HG02973 (cell line): ENCODE results near the gene RFTN1.

Source experiments
- ATAC-seq: cut with Tn5 transposase; IDR thresholded peaks from one replicate; pipeline ENCODE4 v1.9.1; 2021; ENCODE audit warnings: moderate library complexity; ENCODE audit not compliant: unreplicated experiment

The RFTN1 gene

DNA sequence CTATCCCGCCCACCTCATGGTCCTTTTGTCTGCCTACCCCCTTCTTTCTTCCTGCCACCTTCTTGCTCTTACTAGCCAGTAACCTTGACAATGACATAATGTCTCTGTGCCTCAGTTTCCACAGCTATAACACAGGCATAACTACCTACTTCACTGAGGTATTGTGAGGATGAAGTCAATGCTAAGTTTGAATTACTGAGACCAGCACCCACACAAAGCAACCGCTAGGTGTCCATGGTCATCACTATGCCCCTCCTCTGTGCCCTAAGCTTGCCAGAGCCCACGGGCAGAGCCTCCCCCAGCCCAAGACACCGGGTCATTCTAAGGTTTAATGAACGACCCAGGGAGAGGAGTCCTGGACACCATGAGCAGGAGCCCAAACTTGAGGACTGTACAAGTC, 146.9 kb downstream of the RFTN1 start:
- no peak for ATAC-seq

DNA sequence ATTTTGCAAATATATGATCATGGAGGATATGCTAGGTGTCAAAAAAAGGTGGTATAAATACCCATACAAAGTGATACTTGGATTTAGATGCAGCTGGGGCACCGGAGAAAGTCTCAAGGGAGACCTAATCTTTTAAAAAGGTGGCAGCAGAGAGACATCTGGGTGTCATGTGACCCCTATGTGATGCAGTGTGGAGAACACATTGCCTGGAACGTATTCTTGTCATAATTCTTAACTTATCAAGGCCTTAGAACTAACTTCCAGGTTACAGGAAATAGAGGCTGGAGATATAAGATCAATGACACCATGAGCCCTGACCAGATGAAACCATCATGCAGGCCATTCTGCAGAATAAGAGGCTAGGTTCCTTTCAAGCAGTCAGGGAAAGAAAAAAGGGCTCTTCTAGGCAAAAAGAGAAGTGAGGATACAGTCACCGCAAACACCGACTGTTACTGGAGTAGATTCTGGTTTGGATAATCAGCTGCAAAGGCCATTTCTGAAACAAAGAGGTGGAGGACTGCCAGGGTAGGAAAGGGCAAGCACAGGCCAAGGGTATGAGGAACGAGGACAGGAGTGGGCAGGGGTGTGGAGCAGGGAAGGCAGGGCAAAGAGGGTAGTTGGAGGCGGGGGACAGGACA, 147.9 kb downstream of the RFTN1 start:
- no peak for ATAC-seq

DNA sequence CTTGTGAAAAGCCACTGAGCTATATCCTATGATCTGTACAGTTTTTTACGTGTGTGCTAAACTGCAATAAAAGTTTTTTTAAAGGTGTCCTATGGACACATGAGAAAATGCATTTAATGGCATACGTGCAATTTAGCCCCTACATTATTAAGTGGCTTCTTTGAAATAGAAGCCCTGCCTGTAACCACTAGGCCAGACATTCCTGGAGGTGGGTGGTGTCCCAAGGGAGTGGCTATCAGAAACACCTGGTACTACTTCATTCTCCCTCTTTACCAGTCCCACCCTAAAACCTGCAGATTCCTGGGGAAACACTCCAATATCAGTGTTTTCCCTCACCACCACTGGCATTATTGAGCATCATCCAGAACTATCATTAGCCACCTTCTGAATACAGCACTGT, 148.5 kb downstream of the RFTN1 start:
- ATAC-seq: no peak

DNA sequence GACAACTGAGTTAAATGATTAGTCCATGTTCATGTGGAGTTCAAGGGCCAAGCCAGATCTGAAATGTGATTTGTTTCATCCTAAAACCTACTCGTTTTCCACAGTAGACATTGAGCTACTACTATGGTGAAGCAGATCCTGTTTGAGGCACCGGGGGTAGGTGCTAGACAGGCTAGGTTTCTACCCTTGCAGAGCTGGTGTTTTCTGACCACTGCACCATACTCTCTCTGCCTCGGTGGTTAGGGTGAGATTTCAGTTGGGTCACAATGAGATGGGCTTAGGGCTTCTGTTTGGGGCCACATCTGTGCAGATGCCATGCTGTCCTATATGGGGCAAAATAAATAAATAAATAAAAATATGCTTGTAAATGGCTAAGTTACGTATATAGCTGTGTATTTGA, 149.2 kb downstream of the RFTN1 start:
- no peak for ATAC-seq

DNA sequence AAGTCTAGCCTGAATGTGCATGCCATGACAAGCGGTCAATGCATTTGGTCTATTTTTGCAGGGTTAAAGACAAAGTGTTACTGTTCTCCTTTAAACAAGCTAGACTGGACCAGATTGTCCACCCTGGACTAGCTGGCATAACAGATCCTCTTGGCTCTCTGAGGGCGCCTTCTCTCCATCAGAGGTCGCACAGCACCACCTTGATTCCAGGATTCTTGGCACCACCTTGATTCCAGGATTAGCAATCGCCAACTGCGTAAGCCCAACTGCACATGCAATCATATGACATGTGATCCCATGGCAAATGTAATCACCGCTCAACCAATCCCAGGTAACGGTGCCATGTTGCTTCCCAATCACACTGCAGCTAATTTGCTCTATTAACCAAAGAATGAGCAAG, 149.9 kb downstream of the RFTN1 start:
- ATAC-seq: no peak

DNA sequence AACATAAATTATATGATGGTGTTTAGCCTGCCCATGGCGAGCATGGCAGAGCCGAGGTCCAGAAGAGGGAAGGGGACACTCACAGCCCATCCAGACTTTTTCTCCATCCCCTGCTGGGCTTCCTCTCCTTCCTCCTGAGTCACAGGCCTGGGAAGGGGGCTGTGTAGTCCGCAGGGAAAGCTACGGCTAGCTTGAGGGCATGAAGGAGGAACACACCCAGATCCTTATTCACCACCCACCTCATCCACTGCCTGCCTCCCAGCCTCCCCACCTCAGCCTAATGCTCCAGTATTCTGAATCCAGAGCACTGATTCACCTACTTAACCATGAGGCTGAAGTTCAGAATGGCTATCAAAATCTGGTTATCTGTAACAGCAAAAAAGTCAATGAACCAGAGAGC, 150.7 kb downstream of the RFTN1 start:
- no peak for ATAC-seq

DNA sequence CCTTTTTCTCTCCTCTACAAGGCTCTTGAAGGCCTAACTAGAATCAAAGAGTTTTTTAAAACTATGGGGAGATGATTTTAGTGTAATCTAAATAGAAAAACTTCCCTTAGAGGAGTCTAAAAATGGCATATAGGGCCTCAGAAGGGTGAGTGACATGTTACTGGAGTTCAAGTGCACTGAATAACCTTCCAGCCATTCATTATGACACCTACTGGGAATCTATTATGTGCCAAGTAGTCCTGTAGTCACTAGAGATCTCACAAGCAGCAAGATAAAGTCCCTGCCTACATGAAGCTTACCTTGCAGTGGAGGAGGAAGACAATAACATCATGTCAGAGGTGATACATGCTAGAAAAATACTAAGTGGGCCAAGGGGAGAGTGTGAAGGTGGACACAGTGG, 152.4 kb downstream of the RFTN1 start:
- no peak for ATAC-seq

DNA sequence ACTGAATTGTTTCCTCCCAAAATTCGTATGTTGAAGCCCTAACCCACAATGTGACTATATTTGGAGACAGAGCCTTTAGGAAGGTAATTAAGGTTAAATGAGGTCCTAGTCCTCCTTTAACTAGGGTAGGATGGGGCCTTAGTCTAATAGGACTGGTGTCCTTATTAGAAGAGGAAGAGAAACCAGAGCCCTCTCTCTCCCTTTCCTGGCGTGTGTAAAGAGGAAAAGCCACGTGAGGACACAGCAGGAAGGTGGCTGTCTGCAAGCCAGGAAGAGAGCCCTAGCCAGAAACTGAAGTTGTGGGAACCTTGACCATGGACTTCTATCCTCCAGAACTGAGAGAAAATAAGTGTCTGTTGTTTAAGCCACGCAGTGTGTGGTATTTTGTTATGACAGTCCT, 154.2 kb downstream of the RFTN1 start:
- no peak for ATAC-seq

DNA sequence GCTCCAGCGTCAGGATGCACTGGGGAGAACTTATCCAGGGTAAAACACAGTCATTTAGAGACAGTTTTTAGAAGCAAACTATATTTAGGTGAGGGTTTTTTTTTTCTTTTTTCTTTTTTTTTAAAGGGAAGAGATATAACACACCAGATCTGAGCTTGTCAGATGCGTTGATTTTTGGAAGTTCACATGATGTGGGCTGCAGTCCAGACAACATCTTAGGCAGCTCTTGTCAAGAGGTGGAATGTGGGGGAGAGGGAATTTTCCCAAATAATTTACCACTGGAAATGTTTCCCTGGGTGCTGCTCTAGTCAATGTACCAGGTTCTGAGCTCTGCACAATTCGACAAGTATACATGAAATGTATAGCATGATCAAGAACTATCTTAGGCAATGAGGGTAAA, 155.2 kb downstream of the RFTN1 start:
- ATAC-seq: no peak

DNA sequence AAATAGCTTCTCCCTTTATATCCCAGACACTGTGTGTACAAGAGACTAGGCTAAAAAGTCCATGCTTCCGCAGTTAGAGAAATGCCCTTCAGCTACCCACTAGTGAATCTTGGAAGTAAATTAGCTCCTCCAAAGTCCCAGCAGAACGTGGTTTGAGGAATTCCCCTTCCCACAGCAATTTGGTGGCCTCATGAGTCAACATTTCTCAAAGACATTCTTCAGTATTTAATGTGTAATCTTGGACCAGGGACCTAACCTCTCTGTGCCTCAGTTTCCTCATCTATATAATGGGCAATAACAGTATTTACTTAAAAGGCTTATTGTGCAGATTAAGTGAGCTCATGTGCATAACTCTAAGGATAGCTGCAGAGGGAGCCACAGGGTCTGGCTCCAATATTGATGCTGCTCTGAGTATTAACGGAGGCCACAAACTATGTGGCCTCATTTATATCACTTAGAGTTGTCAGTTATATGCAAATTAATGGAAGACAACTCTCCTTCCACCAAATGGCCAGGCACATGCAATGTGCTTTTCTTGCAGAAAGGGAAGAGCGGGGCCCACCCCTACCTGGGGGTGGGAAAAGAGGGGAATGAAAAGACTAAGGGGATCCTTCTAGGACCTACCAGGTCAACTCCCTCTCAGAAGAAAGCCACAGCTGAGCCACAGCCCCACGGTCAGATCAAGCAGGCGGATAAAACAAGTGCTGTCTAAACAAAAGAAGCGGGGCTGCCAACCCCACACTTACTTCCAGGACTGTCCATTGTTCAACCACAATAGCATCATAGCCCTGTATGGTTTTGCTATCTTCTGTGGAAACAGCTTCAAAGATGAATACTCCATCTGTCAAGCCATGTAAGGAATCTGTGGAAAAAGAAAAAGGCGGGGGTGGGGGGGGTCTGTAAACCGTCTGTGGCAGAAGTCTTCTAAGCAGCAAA, 156.0 kb downstream of the RFTN1 start:
- no peak for ATAC-seq

DNA sequence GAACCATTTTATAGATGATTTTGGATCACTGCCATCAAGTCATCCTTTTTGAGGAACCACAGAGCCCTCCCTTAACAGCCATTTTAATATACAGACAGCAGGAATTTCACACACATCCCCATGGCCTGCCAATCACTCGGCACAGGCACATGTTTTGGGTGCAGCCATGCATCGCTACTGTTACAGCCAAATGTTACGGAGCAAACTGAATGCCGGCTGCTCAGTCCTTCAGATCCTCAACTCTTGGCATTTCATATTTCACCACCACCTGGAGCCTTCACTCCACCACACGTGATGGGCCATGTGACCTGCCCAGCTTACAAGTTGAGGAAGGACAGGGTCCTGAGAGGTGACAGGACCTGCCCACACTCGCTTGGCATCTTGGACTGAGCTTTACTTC, 157.7 kb downstream of the RFTN1 start:
- ATAC-seq: no peak

DNA sequence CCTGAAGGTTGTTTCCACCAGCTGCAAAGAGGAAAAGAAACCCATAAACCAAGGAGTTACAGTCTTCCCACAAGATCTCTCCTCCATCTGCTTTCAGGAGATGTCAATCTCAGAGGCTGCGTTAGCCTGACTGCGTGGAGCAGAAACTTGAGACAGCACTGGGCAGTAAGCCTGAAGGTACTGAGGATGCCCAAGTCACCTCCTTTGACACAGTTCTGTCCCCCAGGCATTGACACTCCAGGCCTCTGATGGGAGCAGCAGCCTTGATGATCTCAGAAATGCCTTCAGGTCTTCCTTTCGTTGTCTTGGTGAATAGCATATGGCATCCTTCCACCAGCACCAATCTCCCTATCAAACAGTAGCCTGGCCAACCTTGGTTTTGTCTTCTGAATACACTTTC, 159.2 kb downstream of the RFTN1 start:
- no peak for ATAC-seq

DNA sequence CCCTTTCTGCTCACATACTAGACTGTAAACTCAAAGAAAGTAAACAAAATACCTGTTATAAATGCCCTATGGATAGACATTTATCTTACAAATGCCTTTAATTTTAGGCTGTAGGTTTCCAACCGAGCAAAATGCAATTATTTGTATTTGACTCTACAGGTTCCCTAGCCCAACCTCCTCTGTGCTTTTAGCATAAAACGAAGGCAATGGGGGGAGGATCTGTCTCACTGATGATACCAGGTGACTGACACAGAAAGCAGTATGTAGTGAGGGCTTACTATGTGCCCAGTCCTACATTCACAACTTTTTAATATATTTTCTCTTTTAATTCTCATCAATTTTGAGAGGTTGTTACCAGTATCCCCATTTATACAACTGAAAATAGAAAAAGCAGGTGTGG, 161.1 kb downstream of the RFTN1 start:
- ATAC-seq: no peak

DNA sequence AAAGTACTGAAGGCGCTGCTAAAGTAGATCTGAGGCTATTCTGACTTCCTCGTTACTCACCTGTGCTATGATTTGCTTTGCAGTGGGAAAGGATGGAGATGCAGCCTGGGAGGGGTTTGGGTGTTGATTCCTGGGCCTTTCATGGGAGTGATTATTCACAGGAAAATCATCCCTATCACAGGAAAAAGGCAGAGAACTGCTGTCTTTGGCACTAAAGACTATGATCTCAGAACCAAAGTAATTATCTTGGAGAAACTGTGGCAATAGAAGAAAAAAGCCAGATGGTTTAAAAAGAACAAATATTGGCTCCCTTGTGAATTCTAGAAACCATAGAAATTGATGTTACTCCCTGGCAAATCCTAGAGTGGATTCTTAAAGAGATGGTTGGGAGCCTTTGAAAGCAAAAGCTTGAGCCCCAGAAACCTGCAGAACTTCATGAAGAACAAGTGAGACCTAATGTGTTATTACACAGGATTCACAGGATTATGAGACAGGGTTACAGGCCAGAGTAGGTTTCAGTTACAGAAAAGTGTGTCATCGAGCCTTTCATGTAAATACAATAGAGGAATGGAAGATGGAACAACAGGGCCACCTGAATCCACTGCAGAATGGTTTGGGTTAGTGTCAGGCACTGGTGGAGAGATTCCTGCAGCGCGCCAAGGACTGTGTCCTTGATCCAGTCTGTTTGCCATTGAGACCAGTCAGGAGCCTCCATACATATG, 162.7 kb downstream of the RFTN1 start:
- no peak for ATAC-seq

DNA sequence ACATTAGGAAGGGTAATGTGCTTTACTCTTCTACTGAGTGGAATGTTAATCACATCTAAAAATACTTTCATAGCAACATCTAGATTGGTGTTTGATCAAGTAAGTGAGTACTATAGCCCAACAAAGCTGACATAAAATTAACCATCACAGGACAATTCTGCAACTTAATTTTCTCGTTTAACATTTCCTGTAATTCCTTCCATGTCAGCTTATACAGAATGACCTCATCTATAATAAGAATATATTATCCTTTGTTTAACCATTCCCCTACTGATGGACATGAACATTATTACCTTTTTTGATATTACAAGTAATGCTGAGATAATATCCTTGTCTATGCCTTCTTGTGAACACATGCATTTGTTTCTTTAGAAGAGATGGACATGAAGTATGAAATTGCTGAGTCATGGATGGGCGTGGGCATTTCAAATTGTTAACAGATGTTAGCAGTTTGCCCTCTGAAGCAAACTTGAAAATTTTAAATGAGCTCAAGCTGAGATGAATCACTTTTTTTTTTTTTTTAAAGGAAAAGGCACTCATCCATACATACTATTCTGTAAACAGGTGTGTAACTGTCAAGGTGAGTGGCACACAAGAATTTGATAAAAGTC, 163.4 kb downstream of the RFTN1 start:
- no peak for ATAC-seq

DNA sequence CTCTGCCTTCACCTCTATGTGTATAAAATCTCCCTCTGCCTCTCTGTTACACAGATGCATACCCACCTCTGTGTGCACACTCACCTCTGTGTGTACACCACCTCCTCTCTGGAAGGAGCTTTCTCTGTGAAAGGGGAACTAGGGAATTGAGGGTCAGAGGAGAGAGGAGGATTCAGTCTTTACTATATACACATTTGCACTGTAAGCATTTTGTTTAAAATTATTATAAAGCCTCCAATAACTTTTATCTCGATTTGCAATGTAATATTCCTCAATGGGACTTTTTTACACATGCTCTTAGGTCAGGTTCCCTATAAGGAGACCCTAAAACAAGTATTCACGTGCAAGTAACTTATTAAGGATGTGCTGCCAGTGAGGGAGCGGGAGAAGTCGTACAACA, 166.0 kb downstream of the RFTN1 start:
- no peak for ATAC-seq

DNA sequence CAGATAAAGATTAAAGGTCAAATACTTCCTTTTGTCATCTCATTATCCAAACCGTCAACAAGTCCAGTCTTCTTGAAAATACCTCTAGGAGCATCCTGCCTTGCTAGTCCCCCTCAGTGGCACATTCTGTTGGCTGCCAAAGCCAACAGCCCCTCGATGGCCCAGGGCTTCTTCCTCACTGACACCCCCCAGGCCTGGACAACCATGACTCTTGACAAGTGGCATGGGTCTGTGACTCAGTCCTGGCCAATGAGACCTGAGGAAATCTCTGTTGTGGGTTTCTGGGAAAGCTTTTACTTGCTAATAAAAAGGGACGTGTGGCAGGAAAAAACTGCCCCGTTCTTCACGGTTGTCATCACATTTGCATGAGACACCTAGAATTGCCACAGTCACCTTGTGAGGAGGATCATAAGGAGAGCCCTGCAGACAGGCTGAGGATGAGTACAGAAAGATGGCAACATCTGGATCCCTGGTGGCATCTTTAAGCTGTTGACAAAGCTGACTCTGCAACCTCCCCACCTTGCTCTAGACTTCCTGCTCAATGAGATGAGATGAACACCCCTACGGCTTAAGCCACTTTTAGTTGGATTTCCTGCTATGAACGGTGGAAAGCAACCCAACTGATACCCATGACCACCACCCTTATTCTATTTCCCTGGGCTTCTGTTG, 167.0 kb downstream of the RFTN1 start:
- no peak for ATAC-seq

DNA sequence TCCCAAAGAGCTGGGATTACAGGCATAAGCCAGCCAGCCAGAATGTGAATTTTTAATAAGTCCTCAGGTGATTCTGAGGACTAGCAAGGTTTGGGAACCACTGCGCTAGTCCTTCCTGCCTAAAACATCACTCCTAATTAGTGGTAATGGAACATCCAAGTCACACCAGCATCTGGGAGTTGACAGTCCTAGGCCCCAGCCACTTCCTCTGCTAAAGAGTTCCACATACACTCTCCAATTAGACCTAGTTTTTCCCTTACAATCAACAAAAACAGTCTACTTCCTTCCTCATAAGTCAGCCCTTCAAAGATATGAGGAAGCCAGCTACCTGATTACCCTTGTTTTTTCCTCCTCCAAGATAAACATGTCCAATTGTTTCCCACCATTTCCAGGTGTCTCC, 170.4 kb downstream of the RFTN1 start:
- no peak for ATAC-seq

DNA sequence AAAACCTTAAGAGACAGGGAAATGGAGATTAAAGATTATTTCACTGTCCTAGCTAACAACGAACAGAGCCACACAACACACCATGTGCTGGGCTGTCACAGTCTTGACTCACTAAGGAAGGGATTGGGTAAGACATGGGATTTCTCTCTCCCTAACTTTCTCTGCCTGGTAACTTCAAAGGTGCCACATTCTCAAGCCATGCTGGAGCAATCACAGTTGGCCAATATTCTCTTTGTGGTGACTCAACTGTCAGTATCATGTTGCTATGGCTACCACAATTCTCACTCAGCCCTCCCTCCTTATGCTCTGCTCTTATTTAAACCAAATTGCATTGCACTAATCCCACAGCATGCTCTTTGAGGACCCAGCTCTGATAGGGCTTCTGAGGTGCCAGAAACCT, 174.5 kb downstream of the RFTN1 start:
- ATAC-seq: no peak

DNA sequence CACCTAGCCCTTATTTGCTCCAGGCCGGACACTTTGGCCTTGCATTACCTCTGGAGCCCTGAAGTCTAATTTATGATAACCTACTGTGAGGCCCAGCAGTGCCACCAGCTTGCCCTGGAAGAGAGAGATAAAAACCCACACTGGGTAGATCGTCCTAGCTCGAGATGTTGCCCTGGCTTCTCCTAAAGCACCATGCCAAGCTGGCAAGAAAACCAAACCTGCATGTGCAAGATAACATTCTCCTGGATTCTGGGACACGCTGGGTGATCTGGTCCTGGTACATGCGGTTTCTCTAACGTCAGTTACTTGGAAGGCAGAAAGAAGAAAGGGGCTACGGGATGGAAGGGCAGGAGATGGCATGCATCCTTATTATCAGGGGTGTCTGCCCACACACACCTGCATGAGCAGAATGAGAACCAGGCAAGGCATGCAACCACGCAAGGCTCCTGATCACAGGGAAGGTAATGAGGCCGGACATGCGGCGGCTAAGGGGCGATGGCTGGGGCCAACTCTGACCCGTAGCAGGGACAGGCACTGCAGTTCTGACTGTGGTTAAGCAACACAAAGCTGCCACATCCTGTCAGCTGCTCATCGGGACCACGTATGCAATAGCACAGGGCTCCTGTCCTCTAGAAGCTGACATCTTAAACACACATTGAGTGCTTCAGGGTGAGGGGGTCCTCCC, 175.5 kb downstream of the RFTN1 start:
- ATAC-seq: peak; percentile 72
